A673 (cell line): Measurements from ENCODE around the gene GAS2L2.

Experiments
- EZH2 ChIP-seq: fragments of 200-600 bp; sonication (generic); IDR thresholded peaks from 2 replicates; pipeline ENCODE4 v1.6.1; 2017; ENCODE audit warnings: borderline replicate concordance, low read depth, mild to moderate bottlenecking, mixed read lengths, antibody characterized with exemption, low read length; ENCODE audit not compliant: poor library complexity, severe bottlenecking
- TF ChIP-seq, protein P1 (sequence below): fragments of 300-800, 200-600 bp; sonication (generic); conservative IDR thresholded peaks from 2 replicates; pipeline ENCODE4 v1.5.1; 2017; ENCODE audit warnings: low read depth, mild to moderate bottlenecking, antibody characterized with exemption, low read length, moderate library complexity, mixed read lengths

DNA sequence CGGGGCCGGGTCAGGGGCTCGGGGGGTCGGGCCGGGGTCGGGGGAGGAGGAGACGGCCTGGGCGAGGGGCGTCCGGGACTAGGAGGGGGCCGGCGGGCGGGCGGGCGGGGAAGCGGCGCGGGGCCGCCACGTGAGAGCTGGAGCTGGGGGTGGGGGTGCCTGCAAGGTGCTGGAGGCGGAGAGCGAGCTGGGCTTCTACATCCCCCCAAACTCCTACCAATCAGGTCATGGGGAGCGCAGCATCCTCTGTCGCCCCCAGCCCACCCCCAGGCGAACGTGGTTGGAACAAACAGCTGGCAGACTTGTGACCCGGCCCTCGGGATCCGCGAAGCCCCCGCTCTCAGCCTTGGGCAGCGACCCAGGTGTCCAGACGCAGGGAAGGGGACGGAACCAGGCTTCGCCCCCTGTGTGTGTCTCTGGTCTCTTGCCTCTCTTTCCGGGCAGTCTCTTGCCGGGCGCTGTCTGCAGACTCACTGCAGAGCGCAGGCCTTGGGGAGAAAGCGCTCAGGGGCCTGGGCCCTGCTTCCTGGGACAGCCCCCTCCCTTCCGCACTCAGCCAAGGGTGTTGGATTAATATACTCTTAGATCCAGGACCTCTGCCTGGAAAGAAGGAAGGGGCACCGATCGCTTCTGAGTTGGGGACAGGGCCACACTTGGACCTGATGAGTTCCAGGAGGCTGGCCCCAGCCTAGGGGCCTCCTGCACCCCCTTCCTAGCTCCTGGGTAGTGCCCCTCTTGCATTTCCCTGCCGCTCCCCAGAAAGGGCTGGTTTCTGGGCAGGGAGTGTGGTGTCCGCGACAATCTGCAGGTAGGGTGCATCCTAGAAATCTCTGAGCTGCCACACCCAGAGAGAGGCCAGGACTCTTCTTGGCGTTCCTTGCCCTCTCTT, 20.9 kb downstream of the GAS2L2 start:
- no peak for TF ChIP-seq EZH2
- TF ChIP-seq, protein P1, sequence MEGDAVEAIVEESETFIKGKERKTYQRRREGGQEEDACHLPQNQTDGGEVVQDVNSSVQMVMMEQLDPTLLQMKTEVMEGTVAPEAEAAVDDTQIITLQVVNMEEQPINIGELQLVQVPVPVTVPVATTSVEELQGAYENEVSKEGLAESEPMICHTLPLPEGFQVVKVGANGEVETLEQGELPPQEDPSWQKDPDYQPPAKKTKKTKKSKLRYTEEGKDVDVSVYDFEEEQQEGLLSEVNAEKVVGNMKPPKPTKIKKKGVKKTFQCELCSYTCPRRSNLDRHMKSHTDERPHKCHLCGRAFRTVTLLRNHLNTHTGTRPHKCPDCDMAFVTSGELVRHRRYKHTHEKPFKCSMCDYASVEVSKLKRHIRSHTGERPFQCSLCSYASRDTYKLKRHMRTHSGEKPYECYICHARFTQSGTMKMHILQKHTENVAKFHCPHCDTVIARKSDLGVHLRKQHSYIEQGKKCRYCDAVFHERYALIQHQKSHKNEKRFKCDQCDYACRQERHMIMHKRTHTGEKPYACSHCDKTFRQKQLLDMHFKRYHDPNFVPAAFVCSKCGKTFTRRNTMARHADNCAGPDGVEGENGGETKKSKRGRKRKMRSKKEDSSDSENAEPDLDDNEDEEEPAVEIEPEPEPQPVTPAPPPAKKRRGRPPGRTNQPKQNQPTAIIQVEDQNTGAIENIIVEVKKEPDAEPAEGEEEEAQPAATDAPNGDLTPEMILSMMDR, result no peak
